ENCODE measurements around the gene KCNG2.

DNA sequence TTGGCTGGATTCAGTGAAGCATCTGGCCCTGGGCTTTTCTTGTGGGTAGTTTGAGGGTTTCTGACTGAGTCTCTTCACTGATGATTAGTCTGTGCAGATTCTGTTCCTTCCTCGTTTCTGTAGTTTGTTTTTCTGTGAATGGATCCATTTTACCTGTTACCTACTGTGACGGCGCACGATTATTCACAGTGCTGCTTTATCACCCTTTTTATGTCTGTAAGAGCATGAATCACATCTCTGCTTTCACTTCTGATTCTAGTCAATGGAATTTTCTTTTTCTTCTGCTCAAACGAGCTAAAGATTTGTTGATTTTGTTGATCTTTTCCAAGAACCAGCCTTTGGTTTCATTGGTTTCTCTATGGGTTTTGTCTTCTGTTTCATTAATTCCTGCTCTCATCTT lies 92.9 kb downstream of the KCNG2 start:
- TF ChIP-seq, protein P1, sequence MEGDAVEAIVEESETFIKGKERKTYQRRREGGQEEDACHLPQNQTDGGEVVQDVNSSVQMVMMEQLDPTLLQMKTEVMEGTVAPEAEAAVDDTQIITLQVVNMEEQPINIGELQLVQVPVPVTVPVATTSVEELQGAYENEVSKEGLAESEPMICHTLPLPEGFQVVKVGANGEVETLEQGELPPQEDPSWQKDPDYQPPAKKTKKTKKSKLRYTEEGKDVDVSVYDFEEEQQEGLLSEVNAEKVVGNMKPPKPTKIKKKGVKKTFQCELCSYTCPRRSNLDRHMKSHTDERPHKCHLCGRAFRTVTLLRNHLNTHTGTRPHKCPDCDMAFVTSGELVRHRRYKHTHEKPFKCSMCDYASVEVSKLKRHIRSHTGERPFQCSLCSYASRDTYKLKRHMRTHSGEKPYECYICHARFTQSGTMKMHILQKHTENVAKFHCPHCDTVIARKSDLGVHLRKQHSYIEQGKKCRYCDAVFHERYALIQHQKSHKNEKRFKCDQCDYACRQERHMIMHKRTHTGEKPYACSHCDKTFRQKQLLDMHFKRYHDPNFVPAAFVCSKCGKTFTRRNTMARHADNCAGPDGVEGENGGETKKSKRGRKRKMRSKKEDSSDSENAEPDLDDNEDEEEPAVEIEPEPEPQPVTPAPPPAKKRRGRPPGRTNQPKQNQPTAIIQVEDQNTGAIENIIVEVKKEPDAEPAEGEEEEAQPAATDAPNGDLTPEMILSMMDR (IDR thresholded peaks at IDR 0.05) = no peak
- TF ChIP-seq POLR2A (IDR thresholded peaks at IDR 0.05) = no peak
